ENCODE data around the gene GSK3B.

Gene GSK3B

GRCh38 chr3:120130656-120131055 lies 36.4 kb upstream of the GSK3B start:
- no peak for DNase-seq
- CTCF ChIA-PET: interaction anchor here (3.3 kb wide), 1 partner anchor 16 kb away, joined by 13 read pairs; no protein-coding TSS in a partner anchor
- no peak overlapping the region for H3K4me3 ChIP-seq (ENCODE audit: control insufficient read depth in 1 of 7, extremely low read depth in 1 of 7, insufficient read depth in 4 of 7, low read depth in 2 of 7, low read length in 6 of 7)
- H3K36me3 ChIP-seq (ENCODE audit: control insufficient read depth in 4 of 4, insufficient read depth in 4 of 4, low read length in 3 of 4): no peaks in the 10 kb centered on the region
- POLR2A ChIA-PET: no interaction called here
- H3K9me3 ChIP-seq (ENCODE audit: control extremely low read depth in 1 of 5, control insufficient read depth in 4 of 5, insufficient read depth in 2 of 5, low read depth in 1 of 5, low read length in 4 of 5): no peaks in the 10 kb centered on the region
- no peaks in the 10 kb centered on the region for H3K27me3 ChIP-seq (replicated peaks in 2 of 5; ENCODE audit: control insufficient read depth in 4 of 5, insufficient read depth in 5 of 5, low read length in 4 of 5)
- H3K27ac ChIP-seq (ENCODE audit: insufficient read depth in 1 of 2, low read depth in 1 of 2, low read length in 2 of 2, poor library complexity in 1 of 2, severe bottlenecking in 2 of 2): no peak overlapping the region
- WGBS (ENCODE audit: insufficient coverage): 87% methylated on average over 3 of the region's 3 CpGs
- no peaks in the 10 kb centered on the region for H3K4me1 ChIP-seq (ENCODE audit: control extremely low read depth in 1 of 4, control insufficient read depth in 4 of 4, insufficient read depth in 4 of 4, low read length in 3 of 4)

DNA sequence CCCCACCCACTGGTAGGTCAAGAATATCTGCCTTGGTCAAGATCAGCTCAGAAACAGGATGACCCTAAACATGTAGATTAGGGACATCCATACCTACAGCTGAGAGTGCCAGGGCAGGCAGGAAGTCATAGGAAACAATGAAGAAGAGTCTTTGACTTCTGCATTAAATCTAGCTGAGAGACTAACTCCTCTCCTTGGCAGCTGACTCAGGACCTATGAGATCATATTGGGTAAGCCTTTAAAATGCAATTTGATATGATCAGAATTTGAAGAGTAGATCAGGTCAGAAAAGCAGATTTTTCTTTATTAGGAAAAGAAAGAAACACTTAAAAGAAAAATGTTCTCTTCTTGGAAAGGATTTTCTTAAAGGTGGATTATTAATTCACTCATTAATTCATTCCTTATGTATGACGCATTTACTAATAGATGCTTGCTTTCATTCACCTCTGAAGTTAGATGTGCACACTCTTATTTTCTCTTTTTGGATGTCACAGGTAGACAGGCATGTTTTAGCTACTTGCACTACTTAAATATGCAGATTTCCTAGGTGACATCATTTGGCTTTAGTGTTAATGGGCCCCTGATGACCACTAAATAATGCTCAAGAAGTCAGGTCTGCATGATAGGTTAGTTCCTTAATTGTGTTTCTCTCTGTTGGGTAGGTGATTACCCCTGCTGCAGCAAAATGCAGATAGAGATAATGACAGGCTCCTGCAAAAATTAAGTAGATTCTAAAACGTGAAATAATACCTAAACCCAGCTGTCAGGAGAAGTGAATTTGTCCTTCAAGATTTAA lies 35.7 kb upstream of the GSK3B start:
- WGBS (ENCODE audit: insufficient coverage): 71% methylated on average over 1 of the region's 2 CpGs
- H3K9me3 ChIP-seq (ENCODE audit: control extremely low read depth in 1 of 5, control insufficient read depth in 4 of 5, insufficient read depth in 2 of 5, low read depth in 1 of 5, low read length in 4 of 5): no peaks in the 10 kb centered on the region
- H3K27ac ChIP-seq (ENCODE audit: insufficient read depth in 1 of 2, low read depth in 1 of 2, low read length in 2 of 2, poor library complexity in 1 of 2, severe bottlenecking in 2 of 2): no peak overlapping the region
- ChIA-PET CTCF (interaction anchor here (1.3 to 3.3 kb wide), 2 partner anchors 10 to 17 kb away, joined by 5 to 13 read pairs; no protein-coding TSS in a partner anchor), POLR2A (no interaction called here)
- H3K4me3 ChIP-seq (ENCODE audit: control insufficient read depth in 1 of 7, extremely low read depth in 1 of 7, insufficient read depth in 4 of 7, low read depth in 2 of 7, low read length in 6 of 7): no peak overlapping the region
- H3K36me3 ChIP-seq (ENCODE audit: control insufficient read depth in 4 of 4, insufficient read depth in 4 of 4, low read length in 3 of 4): no peaks in the 10 kb centered on the region
- H3K4me1 ChIP-seq (ENCODE audit: control extremely low read depth in 1 of 4, control insufficient read depth in 4 of 4, insufficient read depth in 4 of 4, low read length in 3 of 4): no peaks in the 10 kb centered on the region
- no peak for DNase-seq
- H3K27me3 ChIP-seq (replicated peaks in 2 of 5; ENCODE audit: control insufficient read depth in 4 of 5, insufficient read depth in 5 of 5, low read length in 4 of 5): no peaks in the 10 kb centered on the region

DNA sequence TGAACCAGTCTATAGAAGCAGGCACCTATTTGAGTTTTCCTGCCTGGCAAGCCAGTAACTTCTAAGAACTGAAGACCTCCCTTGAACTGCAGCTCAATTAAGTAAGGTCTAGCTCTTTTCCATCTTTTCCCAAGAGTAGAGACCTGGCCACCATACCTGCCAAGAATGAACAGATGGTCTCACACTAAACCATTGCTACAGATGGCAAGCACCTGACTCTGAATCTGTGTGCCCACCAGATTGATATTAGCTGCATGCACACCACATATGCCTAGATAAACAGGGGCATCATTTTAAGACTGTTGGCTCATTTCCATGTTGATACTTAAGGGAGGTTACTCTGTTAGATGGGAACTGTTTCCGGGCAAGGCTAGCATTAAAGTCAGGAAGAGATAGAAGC lies 34.8 kb upstream of the GSK3B start:
- WGBS (ENCODE audit: insufficient coverage): 100% methylated on average over 1 of the region's 1 CpG
- H3K4me3 ChIP-seq (ENCODE audit: control insufficient read depth in 1 of 7, extremely low read depth in 1 of 7, insufficient read depth in 4 of 7, low read depth in 2 of 7, low read length in 6 of 7): no peak overlapping the region
- H3K9me3 ChIP-seq (ENCODE audit: control extremely low read depth in 1 of 5, control insufficient read depth in 4 of 5, insufficient read depth in 2 of 5, low read depth in 1 of 5, low read length in 4 of 5): no peaks in the 10 kb centered on the region
- no peaks in the 10 kb centered on the region for H3K27me3 ChIP-seq (replicated peaks in 2 of 5; ENCODE audit: control insufficient read depth in 4 of 5, insufficient read depth in 5 of 5, low read length in 4 of 5)
- ChIA-PET CTCF (interaction anchor here (1.3 to 3.3 kb wide), 2 partner anchors 11 to 18 kb away, joined by 5 to 13 read pairs; no protein-coding TSS in a partner anchor), POLR2A (no interaction called here)
- DNase-seq: no peak
- no peaks in the 10 kb centered on the region for H3K36me3 ChIP-seq (ENCODE audit: control insufficient read depth in 4 of 4, insufficient read depth in 4 of 4, low read length in 3 of 4)
- H3K27ac ChIP-seq (ENCODE audit: insufficient read depth in 1 of 2, low read depth in 1 of 2, low read length in 2 of 2, poor library complexity in 1 of 2, severe bottlenecking in 2 of 2): no peak overlapping the region
- H3K4me1 ChIP-seq (ENCODE audit: control extremely low read depth in 1 of 4, control insufficient read depth in 4 of 4, insufficient read depth in 4 of 4, low read length in 3 of 4): no peaks in the 10 kb centered on the region

DNA sequence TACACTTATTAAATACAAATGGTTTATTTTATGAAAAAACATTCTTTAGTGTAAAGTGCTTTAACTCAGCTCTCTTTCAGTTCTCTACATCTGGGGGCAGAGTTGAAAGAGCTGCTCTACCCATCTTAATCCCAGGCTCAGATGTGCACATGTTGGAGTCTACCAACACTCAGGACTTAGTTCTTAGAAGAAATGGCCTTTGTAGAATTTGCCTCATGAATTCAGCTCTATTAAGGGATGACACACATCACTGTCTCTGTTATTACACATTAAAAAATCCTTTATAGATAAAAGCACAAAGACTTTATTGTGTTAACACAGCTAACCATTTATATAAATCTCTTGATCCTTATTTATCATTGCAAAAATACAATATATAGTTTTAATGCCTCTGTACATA lies 31.7 kb upstream of the GSK3B start:
- H3K27ac ChIP-seq (ENCODE audit: insufficient read depth in 1 of 2, low read depth in 1 of 2, low read length in 2 of 2, poor library complexity in 1 of 2, severe bottlenecking in 2 of 2): no peak overlapping the region
- ChIA-PET POLR2A (no interaction called here), CTCF (interaction anchor here (0.8 to 1.6 kb wide), 4 partner anchors 8 to 19 kb away, joined by 3 read pairs; no protein-coding TSS in a partner anchor)

GRCh38 chr3:120119846-120120510 lies 25.7 kb upstream of the GSK3B start:
- Histone ChIP-seq H3K27ac (ENCODE audit: insufficient read depth in 1 of 2, low read depth in 1 of 2, low read length in 2 of 2, poor library complexity in 1 of 2, severe bottlenecking in 2 of 2) (no peak overlapping the region), H3K27me3 (replicated peaks in 2 of 5; ENCODE audit: control insufficient read depth in 4 of 5, insufficient read depth in 5 of 5, low read length in 4 of 5) (no peaks in the 10 kb centered on the region), H3K36me3 (ENCODE audit: control insufficient read depth in 4 of 4, insufficient read depth in 4 of 4, low read length in 3 of 4) (no peaks in the 10 kb centered on the region), H3K4me1 (ENCODE audit: control extremely low read depth in 1 of 4, control insufficient read depth in 4 of 4, insufficient read depth in 4 of 4, low read length in 3 of 4) (no peaks in the 10 kb centered on the region), H3K9me3 (ENCODE audit: control extremely low read depth in 1 of 5, control insufficient read depth in 4 of 5, insufficient read depth in 2 of 5, low read depth in 1 of 5, low read length in 4 of 5) (peaks cover 0 to 9% (median 3%) of the 10 kb centered on the region in 5 experiments), H3K4me3 (ENCODE audit: control insufficient read depth in 1 of 7, extremely low read depth in 1 of 7, insufficient read depth in 4 of 7, low read depth in 2 of 7, low read length in 6 of 7) (no peak overlapping the region)
- ChIA-PET CTCF (interaction anchor here (1.6 kb wide), 1 partner anchor 19 kb away, joined by 3 read pairs; no protein-coding TSS in a partner anchor), POLR2A (no interaction called here)
- 100% methylated on average over 6 of the region's 7 CpGs for WGBS (ENCODE audit: insufficient coverage)
- no peak for DNase-seq

More for the DNA sequence above, 31.7 kb upstream of the GSK3B start:
- no peaks in the 10 kb centered on the region for H3K36me3 ChIP-seq (ENCODE audit: control insufficient read depth in 4 of 4, insufficient read depth in 4 of 4, low read length in 3 of 4)
- H3K27me3 ChIP-seq (replicated peaks in 2 of 5; ENCODE audit: control insufficient read depth in 4 of 5, insufficient read depth in 5 of 5, low read length in 4 of 5): no peaks in the 10 kb centered on the region
- H3K9me3 ChIP-seq (ENCODE audit: control extremely low read depth in 1 of 5, control insufficient read depth in 4 of 5, insufficient read depth in 2 of 5, low read depth in 1 of 5, low read length in 4 of 5): peaks cover 0 to 4% (median 0%) of the 10 kb centered on the region in 5 experiments
- DNase-seq: no peak
- H3K4me3 ChIP-seq (ENCODE audit: control insufficient read depth in 1 of 7, extremely low read depth in 1 of 7, insufficient read depth in 4 of 7, low read depth in 2 of 7, low read length in 6 of 7): no peak overlapping the region
- H3K4me1 ChIP-seq (ENCODE audit: control extremely low read depth in 1 of 4, control insufficient read depth in 4 of 4, insufficient read depth in 4 of 4, low read length in 3 of 4): no peaks in the 10 kb centered on the region

DNA sequence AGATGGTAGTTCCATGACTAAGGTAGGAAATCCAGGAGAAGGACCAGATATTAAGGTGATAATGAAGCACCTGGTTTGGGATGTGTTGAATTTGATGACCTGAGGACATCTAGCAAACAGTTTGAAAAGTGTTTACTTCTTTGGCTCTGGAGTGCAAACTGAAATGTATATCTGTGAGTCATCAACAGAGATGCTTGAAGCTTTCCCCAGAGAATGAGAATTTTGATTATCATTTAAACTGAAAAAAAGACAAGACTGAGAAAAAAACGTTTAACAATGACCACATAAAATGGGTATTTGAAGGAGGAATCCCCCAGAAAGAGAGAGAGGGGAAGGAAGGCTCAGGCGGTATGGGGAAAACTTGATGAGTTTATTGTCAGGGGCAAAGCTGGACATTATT lies 20.7 kb upstream of the GSK3B start:
- Histone ChIP-seq H3K4me1 (ENCODE audit: control extremely low read depth in 1 of 4, control insufficient read depth in 4 of 4, insufficient read depth in 4 of 4, low read length in 3 of 4) (no peaks in the 10 kb centered on the region), H3K27ac (ENCODE audit: insufficient read depth in 1 of 2, low read depth in 1 of 2, low read length in 2 of 2, poor library complexity in 1 of 2, severe bottlenecking in 2 of 2) (no peak overlapping the region), H3K36me3 (ENCODE audit: control insufficient read depth in 4 of 4, insufficient read depth in 4 of 4, low read length in 3 of 4) (no peaks in the 10 kb centered on the region), H3K27me3 (replicated peaks in 2 of 5; ENCODE audit: control insufficient read depth in 4 of 5, insufficient read depth in 5 of 5, low read length in 4 of 5) (no peaks in the 10 kb centered on the region), H3K9me3 (ENCODE audit: control extremely low read depth in 1 of 5, control insufficient read depth in 4 of 5, insufficient read depth in 2 of 5, low read depth in 1 of 5, low read length in 4 of 5) (peaks cover 0 to 5% (median 1%) of the 10 kb centered on the region in 5 experiments), H3K4me3 (ENCODE audit: control insufficient read depth in 1 of 7, extremely low read depth in 1 of 7, insufficient read depth in 4 of 7, low read depth in 2 of 7, low read length in 6 of 7) (no peak overlapping the region)
- DNase-seq: no peak
- ChIA-PET CTCF (interaction anchor here (1.5 kb wide), 1 partner anchor 201 kb away, joined by 3 read pairs; no protein-coding TSS in a partner anchor), POLR2A (no interaction called here)
- WGBS (ENCODE audit: insufficient coverage): 40% methylated on average over 1 of the region's 2 CpGs

GRCh38 chr3:120114376-120114775 lies 20.1 kb upstream of the GSK3B start:
- ChIA-PET CTCF (interaction anchor here (1.5 kb wide), 1 partner anchor 200 kb away, joined by 3 read pairs; no protein-coding TSS in a partner anchor), POLR2A (no interaction called here)
- Histone ChIP-seq H3K9me3 (ENCODE audit: control extremely low read depth in 1 of 5, control insufficient read depth in 4 of 5, insufficient read depth in 2 of 5, low read depth in 1 of 5, low read length in 4 of 5) (peaks cover 0 to 5% (median 0%) of the 10 kb centered on the region in 5 experiments), H3K27me3 (replicated peaks in 2 of 5; ENCODE audit: control insufficient read depth in 4 of 5, insufficient read depth in 5 of 5, low read length in 4 of 5) (no peaks in the 10 kb centered on the region), H3K4me1 (ENCODE audit: control extremely low read depth in 1 of 4, control insufficient read depth in 4 of 4, insufficient read depth in 4 of 4, low read length in 3 of 4) (no peaks in the 10 kb centered on the region), H3K4me3 (ENCODE audit: control insufficient read depth in 1 of 7, extremely low read depth in 1 of 7, insufficient read depth in 4 of 7, low read depth in 2 of 7, low read length in 6 of 7) (no peak overlapping the region), H3K27ac (ENCODE audit: insufficient read depth in 1 of 2, low read depth in 1 of 2, low read length in 2 of 2, poor library complexity in 1 of 2, severe bottlenecking in 2 of 2) (no peak overlapping the region), H3K36me3 (ENCODE audit: control insufficient read depth in 4 of 4, insufficient read depth in 4 of 4, low read length in 3 of 4) (no peaks in the 10 kb centered on the region)
- DNase-seq: no peak
- 100% methylated on average over 1 of the region's 2 CpGs for WGBS (ENCODE audit: insufficient coverage)
